C4-2B (cell line): Measurements from ENCODE around the gene PHLDB3.

Experiments used
- H3K27ac ChIP-seq: fragments of 450-650 bp; 2 replicates; pipeline ENCODE4 v1.5.1; 2017
- ZFX ChIP-seq: fragments of 450-650 bp; IDR thresholded peaks from 2 replicates; pipeline ENCODE4 v1.6.1; 2017
- TF ChIP-seq, protein P1 (sequence below): fragments of 450-650 bp; conservative IDR thresholded peaks from 2 replicates; pipeline ENCODE4 v1.5.1; 2017; ENCODE audit warnings: mild to moderate bottlenecking

PHLDB3 gene

DNA sequence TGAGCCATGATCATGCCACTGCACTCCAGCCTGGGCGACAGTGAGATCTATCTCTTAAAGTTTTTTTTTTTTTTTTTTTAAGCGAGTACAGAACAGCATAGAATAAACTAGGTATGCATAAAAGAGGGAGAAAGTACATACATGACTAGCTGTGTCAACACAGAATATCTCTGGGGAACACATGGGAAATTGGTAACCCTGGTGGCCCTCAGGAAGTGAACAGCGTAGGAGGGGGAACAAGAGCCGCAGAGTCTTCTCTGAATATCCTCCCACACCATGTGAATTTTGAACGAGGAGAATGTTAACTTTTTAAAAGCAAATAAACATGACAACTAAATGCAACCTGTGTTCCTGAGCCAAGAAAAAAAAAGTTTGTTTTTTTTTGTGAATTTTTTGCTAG lies 15.2 kb downstream of the PHLDB3 start:
- TF ChIP-seq, protein P1, sequence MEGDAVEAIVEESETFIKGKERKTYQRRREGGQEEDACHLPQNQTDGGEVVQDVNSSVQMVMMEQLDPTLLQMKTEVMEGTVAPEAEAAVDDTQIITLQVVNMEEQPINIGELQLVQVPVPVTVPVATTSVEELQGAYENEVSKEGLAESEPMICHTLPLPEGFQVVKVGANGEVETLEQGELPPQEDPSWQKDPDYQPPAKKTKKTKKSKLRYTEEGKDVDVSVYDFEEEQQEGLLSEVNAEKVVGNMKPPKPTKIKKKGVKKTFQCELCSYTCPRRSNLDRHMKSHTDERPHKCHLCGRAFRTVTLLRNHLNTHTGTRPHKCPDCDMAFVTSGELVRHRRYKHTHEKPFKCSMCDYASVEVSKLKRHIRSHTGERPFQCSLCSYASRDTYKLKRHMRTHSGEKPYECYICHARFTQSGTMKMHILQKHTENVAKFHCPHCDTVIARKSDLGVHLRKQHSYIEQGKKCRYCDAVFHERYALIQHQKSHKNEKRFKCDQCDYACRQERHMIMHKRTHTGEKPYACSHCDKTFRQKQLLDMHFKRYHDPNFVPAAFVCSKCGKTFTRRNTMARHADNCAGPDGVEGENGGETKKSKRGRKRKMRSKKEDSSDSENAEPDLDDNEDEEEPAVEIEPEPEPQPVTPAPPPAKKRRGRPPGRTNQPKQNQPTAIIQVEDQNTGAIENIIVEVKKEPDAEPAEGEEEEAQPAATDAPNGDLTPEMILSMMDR: no peak

DNA sequence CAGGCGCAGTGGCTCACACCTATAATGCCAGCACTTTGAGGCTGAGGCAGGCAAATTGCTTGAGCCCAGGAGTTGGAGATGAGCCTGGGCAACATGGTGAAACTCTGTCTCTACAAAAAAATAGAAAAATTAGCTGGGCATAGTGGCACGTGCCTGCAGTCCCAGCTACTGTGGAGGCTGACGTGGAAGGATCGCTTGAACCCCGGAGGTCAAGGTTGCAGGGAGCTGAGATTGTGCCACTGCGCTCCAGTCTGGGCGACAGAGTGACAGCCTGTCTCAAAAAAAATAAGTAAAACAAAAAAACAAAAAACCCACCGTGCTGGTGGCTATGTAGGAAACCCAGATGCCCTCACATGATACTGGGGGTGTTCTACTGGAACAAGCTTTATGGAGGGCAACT lies 16.4 kb downstream of the PHLDB3 start:
- H3K27ac ChIP-seq: no peak overlapping the region
- TF ChIP-seq, protein P1: no peak
- TF ChIP-seq ZFX: no peak

More for the DNA sequence above, 15.2 kb downstream of the PHLDB3 start:
- no peak overlapping the region for H3K27ac ChIP-seq

DNA sequence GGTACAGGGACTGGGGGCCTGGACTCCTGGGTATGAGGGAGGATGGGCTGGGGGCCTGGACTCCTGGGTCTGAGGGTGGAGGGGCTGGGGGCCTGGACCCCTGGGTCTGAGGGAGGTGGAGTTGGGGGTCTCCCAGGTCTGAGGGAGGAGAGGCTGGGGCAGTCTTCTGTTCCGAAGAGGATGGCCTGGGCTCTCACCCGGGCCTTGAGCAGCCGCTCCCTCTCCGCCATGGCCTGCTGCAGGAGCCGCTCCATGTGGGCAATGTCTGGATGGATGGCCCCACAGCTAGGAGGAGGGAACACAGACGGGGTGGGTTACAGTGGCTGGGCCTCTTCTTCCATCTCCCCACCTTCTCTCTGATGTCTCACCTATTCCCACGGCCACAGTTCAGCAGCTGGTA lies 18.1 kb downstream of the PHLDB3 start:
- H3K27ac ChIP-seq: no peak overlapping the region
- TF ChIP-seq ZFX: no peak
- TF ChIP-seq, protein P1: no peak

DNA sequence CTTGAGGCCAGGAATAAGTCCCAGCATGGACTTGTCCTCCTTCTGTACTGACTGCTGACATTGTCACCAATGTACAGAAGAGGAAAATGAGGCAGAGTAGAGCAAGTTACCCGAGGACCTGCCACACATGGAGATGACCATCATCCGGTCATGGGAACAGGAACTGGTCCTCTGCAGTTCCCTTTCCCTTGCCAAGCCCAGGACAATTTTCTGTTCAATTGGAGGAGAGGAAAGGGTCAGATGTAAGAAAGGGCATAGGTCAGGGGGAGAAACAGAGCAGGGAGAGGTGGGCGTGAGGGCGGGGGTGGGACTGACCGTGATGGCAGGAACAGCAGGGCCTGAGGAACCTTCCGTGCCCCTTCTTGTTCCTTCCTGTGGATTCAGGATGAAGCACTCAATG lies 18.6 kb downstream of the PHLDB3 start:
- H3K27ac ChIP-seq: no peak overlapping the region
- TF ChIP-seq, protein P1: no peak
- TF ChIP-seq ZFX: no peak

DNA sequence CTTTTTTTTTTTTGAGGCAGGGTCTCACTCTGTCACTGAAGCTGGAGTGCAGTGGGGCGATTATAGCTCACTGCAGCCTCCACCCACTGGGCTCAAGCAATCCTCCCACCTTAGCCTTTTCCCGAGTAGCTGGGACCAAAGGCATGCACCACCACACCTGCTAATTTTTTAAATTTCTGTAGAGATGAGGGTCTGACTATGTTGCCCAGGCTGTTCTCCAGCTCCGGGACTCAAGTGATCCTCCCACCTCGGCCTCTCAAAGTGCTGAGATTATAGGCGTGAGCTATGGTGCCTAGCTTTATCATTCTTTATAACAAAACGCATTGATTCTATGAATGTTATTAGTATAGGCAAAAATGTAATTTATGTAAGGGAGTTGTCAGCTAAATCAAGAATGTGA lies 21.3 kb downstream of the PHLDB3 start:
- no peak overlapping the region for H3K27ac ChIP-seq
- TF ChIP-seq, protein P1: no peak
- no peak for TF ChIP-seq ZFX

DNA sequence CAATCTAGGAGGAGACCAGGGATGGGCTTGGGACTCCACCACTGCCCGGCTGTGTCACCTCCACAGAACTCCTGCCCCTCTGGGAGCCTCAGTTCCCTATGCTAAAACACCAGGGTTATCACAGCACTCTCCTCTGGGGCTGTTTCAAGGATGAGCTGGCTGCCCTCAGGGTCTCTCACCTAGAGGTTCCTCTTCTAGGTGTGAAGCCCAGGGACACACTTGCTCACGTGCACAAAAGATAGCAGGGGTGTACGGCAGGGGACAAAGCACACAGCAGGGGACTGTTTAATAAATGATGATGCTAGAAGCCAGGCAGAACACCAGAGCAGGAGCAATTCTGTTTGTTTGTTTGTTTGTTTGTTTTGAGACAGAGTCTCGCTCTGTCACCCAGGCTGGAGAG lies 22.4 kb downstream of the PHLDB3 start:
- TF ChIP-seq, protein P1: no peak
- no peak for TF ChIP-seq ZFX
- no peak overlapping the region for H3K27ac ChIP-seq

DNA sequence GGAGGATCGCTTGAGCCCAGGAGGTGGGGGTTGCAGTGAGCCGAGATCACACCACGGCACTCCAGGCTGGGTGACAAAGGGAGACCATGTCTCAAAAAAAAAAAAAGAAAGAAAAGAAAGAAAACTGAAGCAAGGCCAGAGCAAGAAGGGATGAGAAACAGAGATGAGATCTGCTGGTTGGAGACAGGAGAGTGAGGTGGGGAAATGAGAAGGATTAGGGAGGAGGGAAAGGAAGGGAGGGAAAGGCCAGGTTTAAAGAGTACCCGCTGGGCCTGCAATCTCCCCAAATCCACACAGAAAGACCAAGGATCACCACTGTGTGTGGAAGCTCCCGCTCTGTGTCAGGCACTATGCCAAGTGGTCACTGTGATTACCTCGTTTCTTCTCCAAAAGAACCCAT lies 22.8 kb downstream of the PHLDB3 start:
- TF ChIP-seq, protein P1: no peak
- TF ChIP-seq ZFX: no peak
- no peak overlapping the region for H3K27ac ChIP-seq
